ENCODE measurements around the gene SLC24A1. TPM values are rescaled to one million over a fixed set of nuclear protein-coding genes. Genes with fewer than 3 reads are reported as not detected.

SLC24A1 gene
- polyA plus RNA-seq, 1 experiment, result 5.5 TPM

DNA sequence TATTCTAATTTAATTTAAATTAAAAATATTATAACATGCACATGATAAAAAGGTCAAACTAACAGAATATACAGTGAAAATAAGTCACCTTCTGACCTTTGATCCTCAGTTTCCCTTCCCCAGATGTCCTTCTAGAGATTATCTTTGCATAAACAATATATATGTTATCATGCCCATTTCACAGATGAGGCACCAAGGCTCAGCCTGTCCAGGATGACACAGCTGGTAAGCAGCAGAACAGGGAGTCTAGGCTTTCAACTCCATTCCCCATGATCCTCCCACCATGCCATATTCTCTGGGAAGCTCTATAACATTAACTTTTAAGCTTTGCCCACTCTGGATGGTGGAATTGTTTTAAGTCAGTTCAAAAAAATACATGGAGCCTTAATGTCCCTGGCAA, 1.4 kb downstream of the SLC24A1 start:
- ChIA-PET POLR2A (no interaction called here), CTCF (interaction anchor here (0.8 kb wide), 1 partner anchor 15 kb away, joined by 3 read pairs; no protein-coding TSS in a partner anchor)
- no peak for DNase-seq (ENCODE audit: low read depth, low spot score)
- TF ChIP-seq, protein P1, sequence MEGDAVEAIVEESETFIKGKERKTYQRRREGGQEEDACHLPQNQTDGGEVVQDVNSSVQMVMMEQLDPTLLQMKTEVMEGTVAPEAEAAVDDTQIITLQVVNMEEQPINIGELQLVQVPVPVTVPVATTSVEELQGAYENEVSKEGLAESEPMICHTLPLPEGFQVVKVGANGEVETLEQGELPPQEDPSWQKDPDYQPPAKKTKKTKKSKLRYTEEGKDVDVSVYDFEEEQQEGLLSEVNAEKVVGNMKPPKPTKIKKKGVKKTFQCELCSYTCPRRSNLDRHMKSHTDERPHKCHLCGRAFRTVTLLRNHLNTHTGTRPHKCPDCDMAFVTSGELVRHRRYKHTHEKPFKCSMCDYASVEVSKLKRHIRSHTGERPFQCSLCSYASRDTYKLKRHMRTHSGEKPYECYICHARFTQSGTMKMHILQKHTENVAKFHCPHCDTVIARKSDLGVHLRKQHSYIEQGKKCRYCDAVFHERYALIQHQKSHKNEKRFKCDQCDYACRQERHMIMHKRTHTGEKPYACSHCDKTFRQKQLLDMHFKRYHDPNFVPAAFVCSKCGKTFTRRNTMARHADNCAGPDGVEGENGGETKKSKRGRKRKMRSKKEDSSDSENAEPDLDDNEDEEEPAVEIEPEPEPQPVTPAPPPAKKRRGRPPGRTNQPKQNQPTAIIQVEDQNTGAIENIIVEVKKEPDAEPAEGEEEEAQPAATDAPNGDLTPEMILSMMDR (IDR thresholded peaks at IDR 0.05; ENCODE audit: low read depth, low read length), result no peak
- H3K9me3 ChIP-seq (ENCODE audit: control insufficient read depth, insufficient read depth, low read length), result no peaks in the 10 kb centered on the region
- H3K27ac ChIP-seq (ENCODE audit: low read depth, low read length), result no peak overlapping the region
- H3K4me3 ChIP-seq (ENCODE audit: low read depth, low read length), result no peak overlapping the region
- H3K27me3 ChIP-seq (ENCODE audit: control insufficient read depth, insufficient read depth, low read length), result no peaks in the 10 kb centered on the region

DNA sequence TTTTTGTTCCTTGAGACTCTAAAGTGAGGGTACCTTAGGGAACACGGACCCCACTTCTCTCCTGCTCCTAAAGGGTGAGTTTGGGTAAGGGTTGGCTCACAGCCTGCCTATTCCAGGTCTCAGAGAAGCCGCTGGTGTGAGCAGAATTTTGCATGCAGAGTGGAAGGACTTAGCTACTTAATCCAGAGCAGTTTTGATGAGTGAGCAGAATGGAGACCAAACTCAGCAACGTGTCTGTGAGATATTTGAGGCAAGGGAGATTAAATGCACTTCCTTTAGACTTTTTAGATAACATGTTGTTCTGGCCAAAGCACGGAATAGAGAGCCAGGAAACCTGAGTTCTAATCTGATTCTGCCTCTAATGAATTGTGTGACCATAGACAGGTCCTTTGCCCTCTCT, 5.1 kb downstream of the SLC24A1 start:
- ChIA-PET CTCF (interaction anchor here (1.1 to 1.4 kb wide), 2 partner anchors 12 to 16 kb away, joined by 3 to 8 read pairs; partner anchors contain the start of gene INTS14), POLR2A (no interaction called here)
- DNase-seq (ENCODE audit: low read depth, low spot score), result no peak
- no peaks in the 10 kb centered on the region for H3K9me3 ChIP-seq (ENCODE audit: control insufficient read depth, insufficient read depth, low read length)
- H3K27ac ChIP-seq (ENCODE audit: low read depth, low read length), result no peak overlapping the region
- H3K27me3 ChIP-seq (ENCODE audit: control insufficient read depth, insufficient read depth, low read length), result no peaks in the 10 kb centered on the region
- TF ChIP-seq, protein P1 (IDR thresholded peaks at IDR 0.05; ENCODE audit: low read depth, low read length), result no peak
- no peak overlapping the region for H3K4me3 ChIP-seq (ENCODE audit: low read depth, low read length)

DNA sequence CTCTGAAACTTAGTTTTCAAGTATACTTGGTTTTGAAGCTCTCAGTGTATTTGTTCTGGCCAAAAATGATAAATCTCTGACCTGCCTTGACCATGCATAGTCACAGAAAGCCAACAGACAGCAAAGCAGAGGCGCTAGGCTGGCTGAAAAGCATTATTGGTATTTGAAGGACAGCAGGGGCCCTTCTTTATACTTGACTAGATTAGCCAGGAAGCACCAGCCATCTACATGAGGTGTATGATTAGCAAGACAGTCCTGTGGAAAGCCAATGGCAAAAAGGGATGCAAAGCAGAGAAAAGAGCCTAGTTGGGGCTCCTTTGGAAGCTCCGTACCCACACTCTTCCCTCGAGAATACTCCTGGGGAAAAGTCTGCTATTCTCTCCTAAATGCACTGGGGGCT, 7.8 kb downstream of the SLC24A1 start:
- no peaks in the 10 kb centered on the region for H3K27me3 ChIP-seq (ENCODE audit: control insufficient read depth, insufficient read depth, low read length)
- no peak overlapping the region for H3K4me3 ChIP-seq (ENCODE audit: low read depth, low read length)
- POLR2A ChIA-PET, result no interaction called here
- CTCF ChIA-PET, result interaction anchor here (1.6 to 3.0 kb wide), 2 partner anchors 9 to 18 kb away, joined by 9 to 16 read pairs; partner anchors contain the start of gene INTS14
- H3K27ac ChIP-seq (ENCODE audit: low read depth, low read length), result no peak overlapping the region
- no peaks in the 10 kb centered on the region for H3K9me3 ChIP-seq (ENCODE audit: control insufficient read depth, insufficient read depth, low read length)
- TF ChIP-seq, protein P1 (IDR thresholded peaks at IDR 0.05; ENCODE audit: low read depth, low read length), result no peak
- DNase-seq (ENCODE audit: low read depth, low spot score), result no peak

DNA sequence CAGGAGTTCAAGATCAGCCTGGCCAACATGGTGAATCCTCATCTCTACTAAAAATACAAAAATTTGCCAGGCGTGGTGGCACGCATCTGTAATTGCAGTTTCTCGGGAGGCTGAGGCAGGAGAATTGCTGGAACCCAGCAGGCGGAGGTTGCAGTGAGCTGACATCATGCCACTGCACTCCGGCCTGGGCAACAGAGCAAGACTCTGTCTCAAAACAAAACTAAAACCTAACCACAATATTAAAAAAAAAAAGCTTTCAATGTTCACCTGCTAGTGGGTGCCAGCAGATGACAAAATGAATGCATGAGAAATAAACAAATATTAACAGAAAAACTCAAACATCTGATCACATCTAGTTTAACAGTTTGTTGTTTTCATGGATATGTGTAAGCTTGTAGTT, 9.0 kb downstream of the SLC24A1 start:
- TF ChIP-seq, protein P1 (IDR thresholded peaks at IDR 0.05; ENCODE audit: low read depth, low read length), result no peak
- H3K4me3 ChIP-seq (ENCODE audit: low read depth, low read length), result no peak overlapping the region
- no peak overlapping the region for H3K27ac ChIP-seq (ENCODE audit: low read depth, low read length)
- POLR2A ChIA-PET, result no interaction called here
- no peaks in the 10 kb centered on the region for H3K27me3 ChIP-seq (ENCODE audit: control insufficient read depth, insufficient read depth, low read length)
- DNase-seq (ENCODE audit: low read depth, low spot score), result no peak
- CTCF ChIA-PET, result no interaction called here
- H3K9me3 ChIP-seq (ENCODE audit: control insufficient read depth, insufficient read depth, low read length), result no peaks in the 10 kb centered on the region

DNA sequence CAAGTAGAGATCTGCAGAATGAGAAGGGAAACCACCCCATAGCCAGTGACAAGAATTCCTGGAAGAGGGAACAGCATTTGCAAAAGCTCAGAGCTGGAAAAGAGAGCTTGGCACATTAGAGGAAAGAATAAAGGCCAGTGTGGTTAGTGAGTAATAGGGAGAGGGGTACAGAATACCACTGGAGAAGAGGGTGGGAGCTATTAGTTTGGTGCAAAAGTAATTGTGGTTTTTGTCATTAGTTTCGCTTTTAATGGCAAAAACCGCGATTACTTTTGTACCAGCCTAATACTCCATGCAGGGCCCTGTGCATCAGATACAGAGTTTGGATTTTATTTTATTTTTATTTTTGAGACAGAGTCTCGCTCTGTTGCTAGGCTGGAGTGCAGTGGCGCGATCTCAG, 9.8 kb downstream of the SLC24A1 start:
- DNase-seq (ENCODE audit: low read depth, low spot score), result no peak
- POLR2A ChIA-PET, result no interaction called here
- Histone ChIP-seq H3K27ac (ENCODE audit: low read depth, low read length) (no peak overlapping the region), H3K9me3 (ENCODE audit: control insufficient read depth, insufficient read depth, low read length) (no peaks in the 10 kb centered on the region), H3K4me3 (ENCODE audit: low read depth, low read length) (no peak overlapping the region), H3K27me3 (ENCODE audit: control insufficient read depth, insufficient read depth, low read length) (no peaks in the 10 kb centered on the region)
- CTCF ChIA-PET, result no interaction called here
- TF ChIP-seq, protein P1 (IDR thresholded peaks at IDR 0.05; ENCODE audit: low read depth, low read length), result no peak
